GM21737 (cell line): Measurements from ENCODE around the gene EVI5L.

Experiments used
- ATAC-seq: cut with Tn5 transposase; IDR thresholded peaks from one replicate; pipeline ENCODE4 v1.9.1; 2021; ENCODE audit warnings: mild to moderate bottlenecking, moderate library complexity; ENCODE audit not compliant: unreplicated experiment

Gene EVI5L

DNA sequence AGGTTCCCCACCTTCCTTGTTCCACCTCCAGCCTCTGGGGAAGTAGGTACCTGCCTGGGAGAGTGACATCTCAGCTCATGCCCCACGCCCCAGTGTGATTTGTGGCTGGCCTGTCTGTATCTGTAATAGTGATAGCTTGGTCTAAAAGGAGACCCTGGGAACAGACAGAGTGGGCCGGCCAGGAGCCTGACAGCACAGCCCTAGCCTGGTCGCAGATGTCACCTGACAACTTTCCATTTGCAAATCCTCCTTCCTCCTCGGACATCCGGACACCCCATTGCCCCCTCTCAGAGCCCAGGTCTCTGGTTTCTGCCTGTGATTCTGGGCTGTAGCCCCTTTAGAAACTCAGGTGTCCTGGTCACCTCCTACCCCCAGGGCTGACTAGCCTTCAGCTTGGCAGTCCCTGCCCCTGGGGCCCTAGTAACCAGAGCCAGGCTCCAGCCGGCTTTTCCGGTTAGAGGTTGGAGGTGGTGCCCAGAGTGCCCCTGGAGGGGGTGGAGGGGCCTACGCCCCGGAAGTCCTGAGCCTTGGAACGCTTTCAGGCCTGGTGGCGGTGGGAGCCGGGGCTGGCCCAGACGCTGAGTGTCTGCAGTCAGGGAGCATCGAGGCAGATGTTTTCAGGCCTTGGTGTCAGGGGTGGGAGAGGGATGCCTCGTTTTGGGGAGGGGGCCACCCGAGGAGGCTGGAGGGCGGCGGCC is 64.7 kb downstream of the EVI5L start:
- ATAC-seq, result no peak

DNA sequence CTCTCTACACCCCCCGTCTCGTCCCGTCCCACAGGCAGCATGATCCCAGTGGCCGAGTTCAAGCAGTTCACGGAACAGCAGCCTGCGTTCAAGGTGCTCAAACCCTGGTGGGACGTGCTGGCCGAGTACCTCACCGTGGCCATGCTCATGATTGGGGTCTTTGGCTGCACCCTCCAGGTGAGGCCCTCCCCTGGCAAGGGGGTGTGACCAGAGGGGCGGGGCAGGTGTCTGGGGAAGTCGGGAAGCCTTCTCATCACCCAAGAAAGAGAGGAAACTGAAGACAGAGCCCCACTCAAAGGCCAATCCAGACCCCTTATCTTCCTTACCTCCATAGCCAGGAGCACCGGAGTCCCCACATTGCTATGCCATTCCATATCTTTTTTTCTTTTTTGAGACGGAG is 65.5 kb downstream of the EVI5L start:
- no peak for ATAC-seq

DNA sequence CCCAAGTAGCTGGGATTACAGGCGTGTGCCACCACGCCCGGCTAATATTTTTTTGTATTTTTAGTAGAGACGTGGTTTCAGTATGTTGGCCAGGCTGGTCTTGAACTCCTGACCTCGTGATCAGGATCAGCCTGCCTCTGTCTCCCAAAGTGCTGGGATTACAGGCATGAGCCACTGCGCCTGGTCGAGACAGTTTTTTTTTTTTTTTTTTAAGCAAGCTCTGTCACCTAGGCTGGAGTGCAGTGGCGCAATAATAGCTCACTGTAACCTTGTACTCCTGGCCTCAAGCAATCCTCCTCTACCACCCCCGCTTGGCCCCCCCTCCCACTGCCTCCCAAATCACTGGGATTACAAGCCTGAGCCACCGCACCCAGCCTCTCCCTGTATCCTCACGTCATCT is 67.3 kb downstream of the EVI5L start:
- no peak for ATAC-seq

DNA sequence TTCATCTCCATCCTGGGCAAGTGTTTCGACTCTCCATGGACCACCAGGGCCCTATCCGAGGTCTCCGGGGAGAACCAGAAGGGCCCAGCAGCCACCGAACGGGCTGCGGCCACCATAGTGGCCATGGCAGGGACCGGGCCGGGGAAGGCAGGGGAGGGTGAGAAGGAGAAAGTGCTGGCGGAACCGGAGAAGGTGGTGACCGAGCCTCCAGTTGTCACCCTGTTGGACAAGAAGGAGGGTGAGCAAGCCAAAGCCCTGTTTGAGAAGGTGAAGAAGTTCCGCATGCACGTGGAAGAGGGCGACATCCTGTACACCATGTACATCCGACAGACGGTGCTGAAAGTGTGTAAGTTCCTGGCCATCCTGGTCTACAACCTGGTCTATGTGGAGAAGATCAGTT is 68.9 kb downstream of the EVI5L start:
- no peak for ATAC-seq

DNA sequence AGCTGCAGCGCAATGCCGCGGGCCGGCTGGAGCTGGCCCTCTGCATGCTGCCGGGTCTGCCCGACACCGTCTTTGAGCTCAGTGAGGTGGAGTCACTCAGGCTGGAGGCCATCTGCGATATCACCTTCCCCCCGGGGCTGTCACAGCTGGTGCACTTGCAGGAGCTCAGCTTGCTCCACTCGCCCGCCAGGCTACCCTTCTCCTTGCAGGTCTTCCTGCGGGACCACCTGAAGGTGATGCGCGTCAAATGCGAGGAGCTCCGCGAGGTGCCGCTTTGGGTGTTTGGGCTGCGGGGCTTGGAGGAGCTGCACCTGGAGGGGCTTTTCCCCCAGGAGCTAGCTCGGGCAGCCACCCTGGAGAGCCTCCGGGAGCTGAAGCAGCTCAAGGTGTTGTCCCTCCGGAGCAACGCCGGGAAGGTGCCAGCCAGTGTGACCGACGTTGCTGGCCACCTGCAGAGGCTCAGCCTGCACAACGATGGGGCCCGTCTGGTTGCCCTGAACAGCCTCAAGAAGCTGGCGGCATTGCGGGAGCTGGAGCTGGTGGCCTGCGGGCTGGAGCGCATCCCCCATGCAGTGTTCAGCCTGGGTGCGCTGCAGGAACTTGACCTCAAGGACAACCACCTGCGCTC is 69.8 kb downstream of the EVI5L start:
- no peak for ATAC-seq

DNA sequence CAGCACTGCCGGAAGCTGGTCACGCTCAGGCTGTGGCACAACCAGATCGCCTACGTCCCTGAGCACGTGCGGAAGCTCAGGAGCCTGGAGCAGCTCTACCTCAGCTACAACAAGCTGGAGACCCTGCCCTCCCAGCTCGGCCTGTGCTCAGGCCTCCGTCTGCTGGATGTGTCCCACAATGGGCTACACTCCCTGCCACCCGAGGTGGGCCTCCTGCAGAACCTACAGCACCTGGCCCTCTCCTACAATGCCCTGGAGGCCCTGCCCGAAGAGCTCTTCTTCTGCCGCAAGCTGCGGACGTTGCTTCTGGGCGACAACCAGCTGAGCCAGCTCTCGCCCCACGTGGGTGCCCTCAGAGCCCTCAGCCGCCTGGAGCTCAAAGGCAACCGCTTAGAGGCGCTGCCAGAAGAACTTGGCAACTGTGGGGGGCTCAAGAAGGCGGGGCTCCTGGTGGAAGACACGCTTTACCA is 70.4 kb downstream of the EVI5L start:
- no peak for ATAC-seq

DNA sequence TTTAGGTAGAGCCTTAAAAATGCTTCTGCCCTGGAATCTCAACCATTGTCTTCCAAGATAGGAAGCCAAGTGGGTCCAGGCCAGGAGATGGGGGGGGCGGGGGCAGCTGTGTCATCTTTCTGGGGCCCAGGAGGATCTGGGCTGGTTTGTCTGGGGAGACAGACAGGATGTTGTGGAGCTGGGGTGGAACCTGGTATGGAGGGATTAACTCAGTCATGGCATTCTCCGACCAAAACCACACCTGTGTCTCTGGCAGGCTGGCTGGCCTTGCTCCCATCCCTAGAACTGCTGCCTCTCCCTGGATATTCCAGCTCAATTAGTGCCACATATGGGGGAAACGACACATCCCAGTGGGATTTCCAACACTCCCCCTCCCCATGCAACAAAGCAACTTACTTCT is 70.9 kb downstream of the EVI5L start:
- no peak for ATAC-seq

DNA sequence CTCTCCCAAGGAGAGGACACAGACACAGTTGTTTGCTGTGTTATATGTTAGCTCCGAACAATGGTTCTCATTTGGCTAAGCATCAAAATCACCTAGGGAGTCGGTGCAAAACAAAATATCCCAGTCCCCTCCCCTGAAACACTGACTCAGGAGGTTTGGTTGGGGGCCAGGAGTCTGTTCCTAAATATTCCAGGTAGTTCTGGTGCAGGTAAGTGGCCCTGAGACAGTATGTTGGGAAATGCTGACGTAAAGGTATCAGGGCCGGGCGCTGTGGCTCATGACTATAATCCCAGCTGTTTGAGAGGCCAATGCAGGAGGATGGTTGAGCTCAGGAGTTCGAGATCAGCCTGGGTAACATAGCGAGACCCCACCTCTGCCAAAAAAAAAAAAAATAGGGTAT is 71.3 kb downstream of the EVI5L start:
- no peak for ATAC-seq

DNA sequence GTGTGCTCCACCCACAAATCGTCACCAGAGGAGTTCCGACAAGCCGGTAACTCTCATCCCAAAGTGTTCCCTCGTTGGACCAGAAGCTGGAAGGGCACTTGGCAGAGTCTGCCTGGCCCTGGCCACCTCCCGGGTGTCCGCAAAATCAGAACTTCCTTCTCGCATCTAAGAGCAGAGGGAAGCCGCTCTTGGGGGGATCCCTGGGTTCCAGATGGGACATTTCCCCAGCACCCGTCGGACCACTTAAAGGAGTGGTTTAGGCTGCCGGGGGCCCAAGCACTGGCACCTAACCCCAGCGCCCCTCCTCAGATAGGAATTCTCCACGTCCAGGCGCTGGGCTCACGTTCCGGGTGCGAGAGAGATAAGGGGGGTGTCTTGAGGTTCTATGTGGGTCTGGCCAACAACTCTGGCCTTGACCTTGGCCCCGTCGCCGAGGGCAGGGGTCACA is 72.8 kb downstream of the EVI5L start:
- ATAC-seq, result no peak

DNA sequence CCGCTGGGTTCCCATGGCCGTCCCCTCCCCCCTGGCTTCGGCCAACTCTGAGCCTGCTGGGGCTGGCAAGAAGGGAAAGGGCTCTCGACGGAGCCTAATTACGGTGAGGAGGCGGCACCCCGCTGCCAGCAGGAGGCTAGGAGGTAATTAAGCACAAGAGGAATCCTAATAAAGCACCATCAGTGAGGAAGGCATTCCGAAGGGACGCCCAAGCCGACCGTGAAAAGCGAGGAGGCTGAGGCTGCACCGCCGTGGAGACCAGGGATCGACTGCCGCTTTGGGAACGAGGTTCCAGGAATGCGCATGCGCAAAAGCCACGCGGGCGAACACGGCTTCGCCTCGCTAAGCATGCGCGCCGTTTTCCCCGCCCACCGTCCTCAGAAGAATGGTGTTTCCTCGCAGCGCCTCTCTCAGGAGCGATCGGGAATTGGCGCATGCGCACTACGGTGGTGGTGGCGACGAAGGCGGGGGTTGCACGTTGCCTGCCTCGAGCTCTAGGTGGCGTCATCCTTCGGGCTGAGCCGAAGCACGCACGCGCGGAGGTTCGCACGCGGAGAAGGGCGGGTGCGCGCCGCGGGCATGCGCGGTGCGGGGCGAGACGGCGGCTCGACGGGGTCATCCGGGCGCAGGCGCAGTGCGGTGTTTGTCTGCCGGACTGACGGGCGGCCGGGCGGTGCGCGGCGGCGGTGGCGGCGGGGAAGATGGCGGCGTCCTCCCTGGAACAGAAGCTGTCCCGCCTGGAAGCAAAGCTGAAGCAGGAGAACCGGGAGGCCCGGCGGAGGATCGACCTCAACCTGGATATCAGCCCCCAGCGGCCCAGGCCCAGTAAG is 73.4 kb downstream of the EVI5L start, which contains the start of gene MAP2K7:
Gene MAP2K7 (plus strand): TSS at position 634 of the 830 bp plus-strand sequence. CDS start 68 bp downstream, at position 702.
- ATAC-seq, result peak; percentile 64

DNA sequence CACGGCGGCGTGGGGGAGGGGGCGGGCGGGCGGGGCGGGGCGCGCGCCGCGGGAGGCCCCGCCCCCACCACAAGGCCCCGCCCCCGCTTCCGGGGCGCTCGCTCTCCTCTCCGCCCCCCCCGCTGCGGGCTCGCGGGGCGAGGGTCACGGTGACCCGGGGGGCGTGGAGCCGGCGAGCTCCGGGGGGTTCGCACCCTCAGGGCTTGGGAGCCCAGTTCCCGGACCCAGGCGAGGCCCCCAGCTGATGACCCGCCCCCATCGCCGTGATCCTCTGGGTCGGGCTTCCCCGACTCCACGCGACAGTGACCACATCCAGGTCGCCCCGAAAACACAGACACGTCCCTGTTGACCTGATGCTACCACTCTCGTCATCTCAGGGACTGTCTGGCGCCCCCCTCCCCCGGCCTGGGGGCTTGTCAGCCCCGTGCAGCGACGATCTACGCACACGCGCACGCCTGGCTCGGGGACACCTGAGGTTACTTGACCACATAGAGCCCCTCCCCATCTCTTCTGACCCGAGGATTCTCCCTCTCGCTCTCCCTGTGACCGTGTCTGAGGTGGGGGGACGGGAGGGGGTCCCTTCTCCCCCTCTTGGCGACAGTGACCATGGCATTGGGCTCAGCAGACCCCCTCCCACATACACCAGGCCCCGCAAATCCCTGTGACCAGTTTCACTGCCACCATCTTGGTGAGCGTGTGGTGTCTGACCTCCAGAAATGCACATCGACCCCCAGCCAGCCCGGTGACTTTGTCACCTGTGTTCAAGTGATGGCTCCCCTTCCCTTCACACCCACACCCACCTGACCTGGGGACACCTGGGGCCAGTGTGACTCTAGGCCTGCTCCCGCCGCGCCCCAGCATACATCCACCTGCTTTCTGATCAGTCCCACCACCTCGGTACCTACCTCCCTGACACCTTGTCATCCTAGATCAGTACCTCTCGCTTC is 74.3 kb downstream of the EVI5L start:
- ATAC-seq, result peak; percentile 29

DNA sequence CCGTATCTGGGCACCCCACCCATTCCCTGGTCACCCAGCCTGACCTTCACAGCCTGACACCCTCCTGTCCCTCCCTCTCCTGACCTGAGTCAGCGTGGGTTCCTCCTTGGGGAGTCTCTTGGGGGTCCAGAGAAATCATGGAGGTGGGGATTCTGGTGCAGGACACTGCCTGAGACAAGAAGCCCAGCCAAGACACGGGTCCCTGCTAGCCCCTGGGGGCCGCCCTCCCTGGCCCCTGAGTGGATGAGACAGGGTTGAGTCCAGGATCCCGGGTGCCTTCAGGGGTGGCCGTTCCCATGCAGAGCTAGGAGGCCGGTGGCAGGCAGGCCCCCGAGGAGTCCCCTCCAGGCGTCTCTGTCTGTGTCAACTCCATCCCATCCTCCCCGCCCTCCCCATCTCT is 75.2 kb downstream of the EVI5L start:
- no peak for ATAC-seq

DNA sequence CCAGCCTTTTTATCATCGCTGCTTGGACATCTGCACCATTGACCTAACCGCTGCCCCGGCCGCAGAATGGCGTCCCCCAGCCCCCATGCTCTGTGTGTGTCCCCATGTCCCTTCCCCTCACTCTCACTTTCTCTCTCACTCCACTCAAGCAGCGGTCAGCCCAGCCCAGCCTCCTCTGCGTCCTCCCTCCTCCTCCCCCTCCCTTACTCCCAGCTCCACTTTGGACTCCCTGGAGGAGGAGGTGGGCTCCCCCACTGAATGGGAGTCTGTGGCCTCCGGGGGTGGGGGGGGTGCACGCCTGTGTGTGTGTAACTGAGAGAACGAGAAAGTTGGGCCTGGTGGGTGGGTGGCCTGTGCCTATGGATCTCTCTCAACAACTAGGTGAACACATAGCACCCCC is 75.8 kb downstream of the EVI5L start:
- ATAC-seq, result no peak

DNA sequence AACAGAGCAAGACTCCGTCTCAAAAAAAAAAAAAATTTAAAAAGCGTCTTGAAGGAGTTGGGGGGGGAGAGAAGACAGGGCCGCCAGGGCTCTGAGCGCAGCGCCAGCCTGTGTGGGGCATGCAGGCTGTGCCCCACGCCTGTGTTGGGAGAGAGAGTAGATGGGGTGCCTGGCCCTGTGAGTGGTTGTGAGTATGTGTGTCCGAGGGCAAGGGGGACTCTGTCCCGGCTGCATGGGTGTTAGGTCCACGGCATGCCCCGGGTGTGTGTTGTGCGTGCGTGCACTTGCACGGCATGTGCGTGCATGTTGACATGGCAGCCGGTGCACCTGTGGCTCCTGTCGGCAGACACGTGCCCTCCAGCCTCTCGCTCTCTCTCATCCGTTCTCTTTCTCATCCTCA is 77.1 kb downstream of the EVI5L start:
- ATAC-seq, result no peak

DNA sequence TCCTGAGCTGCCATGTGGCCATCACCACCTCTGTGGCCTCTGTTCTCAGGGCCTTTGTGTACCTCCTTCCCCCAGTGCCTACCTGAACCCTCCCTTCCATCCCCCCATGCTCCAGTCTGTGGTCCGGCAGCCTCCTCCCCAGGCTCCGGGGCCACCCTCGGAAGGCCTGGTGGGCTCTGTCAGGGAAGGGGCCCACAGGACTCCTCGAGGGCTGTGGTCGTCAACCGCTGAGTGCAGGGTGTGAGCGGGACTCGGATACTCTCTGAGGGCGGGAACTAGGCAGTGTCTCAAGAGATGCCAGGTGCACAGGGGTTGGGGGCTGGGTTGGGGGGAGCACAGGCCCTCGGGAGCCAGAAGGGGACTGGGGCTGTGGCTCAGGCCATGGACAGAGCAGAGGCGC is 77.5 kb downstream of the EVI5L start:
- no peak for ATAC-seq

DNA sequence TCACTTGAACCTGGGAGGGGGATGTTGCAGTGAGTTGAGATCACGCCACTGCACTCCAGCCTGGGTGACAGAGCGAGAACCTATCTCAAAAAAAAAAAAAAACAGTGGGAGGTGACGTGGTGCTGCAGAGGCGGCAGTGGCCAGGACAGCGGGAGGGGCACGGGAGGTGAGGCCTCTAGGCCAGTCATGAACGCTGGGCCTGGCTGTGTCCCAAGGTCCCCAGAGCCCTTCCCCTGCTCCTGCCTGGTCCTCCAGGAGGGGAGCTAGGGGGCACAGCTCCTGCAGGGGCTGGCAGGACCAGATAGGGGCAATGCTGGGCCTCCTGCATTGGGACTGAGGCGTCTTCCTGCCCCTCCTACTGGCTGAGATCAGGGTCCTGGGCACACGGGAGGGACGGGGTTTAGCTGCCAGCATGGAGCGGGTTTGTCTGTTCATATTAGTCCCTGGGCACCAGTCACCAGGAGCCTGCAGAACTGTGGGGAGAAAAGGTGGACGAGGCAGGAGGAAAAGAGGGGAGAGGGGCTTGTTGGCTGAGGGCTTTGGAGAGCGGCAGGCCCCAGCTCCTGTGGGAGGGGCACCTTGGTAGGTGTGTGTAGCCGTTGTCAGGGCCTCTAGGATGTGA is 78.2 kb downstream of the EVI5L start:
- ATAC-seq, result no peak

DNA sequence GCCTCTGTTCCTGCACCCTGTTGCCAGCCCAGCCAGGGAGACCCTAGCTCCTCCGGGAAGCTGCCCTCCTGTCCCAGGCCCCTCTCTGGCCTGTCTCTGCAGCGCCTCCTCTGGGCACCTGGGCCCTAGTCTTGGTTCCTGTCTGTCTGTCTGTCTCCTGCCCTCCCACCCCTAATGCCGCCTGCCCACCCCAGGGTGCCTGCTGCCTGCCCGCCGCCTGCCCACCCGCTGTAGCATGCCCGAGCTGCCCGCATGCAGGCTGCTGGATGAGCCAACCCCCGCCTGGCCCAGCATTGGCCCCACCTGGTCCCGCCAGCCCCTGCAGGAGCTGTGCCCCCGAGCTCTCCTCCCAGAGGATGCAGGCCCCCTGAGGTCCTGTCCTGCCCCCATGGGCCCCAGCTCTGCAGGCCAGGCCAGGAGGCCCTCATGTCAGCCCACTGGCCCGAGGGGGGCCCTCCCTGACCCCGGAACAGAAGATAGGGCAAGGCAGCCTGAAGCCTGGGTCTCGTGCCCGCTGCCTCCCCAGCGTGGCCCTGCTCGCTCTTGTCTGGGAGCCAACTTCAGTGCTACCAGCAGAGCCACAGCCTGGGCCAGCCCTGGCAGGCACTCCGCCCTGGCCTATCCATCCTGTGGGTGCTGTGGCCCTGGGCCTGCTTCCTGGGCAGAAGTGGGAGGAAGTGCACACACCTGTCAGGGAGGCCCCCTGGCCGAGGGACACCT is 78.9 kb downstream of the EVI5L start:
- ATAC-seq, result no peak

DNA sequence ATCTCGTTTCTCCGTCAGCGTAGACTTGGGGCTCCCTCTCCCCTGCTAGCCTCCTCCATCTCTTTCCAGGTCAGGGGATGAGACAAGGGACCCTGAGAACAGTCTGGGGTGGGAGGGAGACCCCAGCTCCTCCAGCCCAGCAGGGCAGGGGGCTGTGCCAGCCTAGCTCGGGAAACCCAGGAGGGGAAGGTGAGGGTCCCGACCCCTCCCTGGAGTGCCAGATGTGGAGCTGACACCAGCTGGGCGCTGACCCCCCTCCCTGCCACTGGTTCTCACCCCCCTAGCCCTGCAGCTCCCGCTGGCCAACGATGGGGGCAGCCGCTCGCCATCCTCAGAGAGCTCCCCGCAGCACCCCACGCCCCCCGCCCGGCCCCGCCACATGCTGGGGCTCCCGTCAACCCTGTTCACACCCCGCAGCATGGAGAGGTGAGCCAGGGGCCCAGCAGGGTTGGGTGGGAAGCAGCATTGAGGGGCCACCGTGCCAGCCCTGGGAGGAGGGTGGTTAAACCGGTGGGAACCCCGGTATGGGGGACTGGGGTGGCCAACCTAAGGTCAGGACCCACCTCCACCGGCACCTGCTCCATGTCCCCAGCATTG is 79.6 kb downstream of the EVI5L start:
- no peak for ATAC-seq
